NCI-H345 (cell line): ENCODE measurements around the gene TOP3A.
"Not testable (repeated sequence)": the region's sequence is repeated elsewhere in the genome, so short reads cannot be mapped to it uniquely, and the experiment has no call there.

Source experiments
- DNase-seq: peaks from one replicate; lab custom pipeline; 2025; lab: John Stamatoyannopoulos, UW

Gene TOP3A

GRCh38 chr17:18314731-18315561, at the start of gene TOP3A, which contains the start of gene SMCR8:
Gene TOP3A (minus strand): TSS chr17:18314994. CDS start chr17:18314778, 216 bp downstream.
Gene SMCR8 (plus strand): TSS chr17:18315293. CDS start chr17:18315790, 497 bp downstream.
- peak; percentile 91 for DNase-seq

GRCh38 chr17:18364166-18364565, 49.4 kb upstream of the TOP3A start:
- DNase-seq: no peak

- peak; percentile 93 for DNase-seq
Measured at GRCh38 chr17:18363101-18364049, 48.6 kb upstream of the TOP3A start, which contains the start of gene SHMT1. Gene SHMT1 (minus strand): TSS chr17:18363550. CDS start chr17:18355981, 7,569 bp downstream.

GRCh38 chr17:18362698-18363100, 47.9 kb upstream of the TOP3A start:
- DNase-seq: no peak

- DNase-seq: no peak
Measured at GRCh38 chr17:18361837-18362697, 47.3 kb upstream of the TOP3A start.

- no peak for DNase-seq
Measured at GRCh38 chr17:18360518-18360917, 45.7 kb upstream of the TOP3A start.

GRCh38 chr17:18356624-18357023, 41.8 kb upstream of the TOP3A start:
- DNase-seq: no peak

- DNase-seq: no peak
Measured at GRCh38 chr17:18353541-18353940, 38.7 kb upstream of the TOP3A start.

GRCh38 chr17:18344021-18344420, 29.2 kb upstream of the TOP3A start:
- DNase-seq: no peak

- DNase-seq: no peak
Measured at GRCh38 chr17:18339933-18340332, 25.1 kb upstream of the TOP3A start.

- DNase-seq: not testable (repeated sequence)
Measured at GRCh38 chr17:18338158-18338557, 23.4 kb upstream of the TOP3A start.

- no peak for DNase-seq
Measured at GRCh38 chr17:18332909-18333489, 18.2 kb upstream of the TOP3A start.

- DNase-seq: no peak
Measured at GRCh38 chr17:18331879-18332278, 17.1 kb upstream of the TOP3A start.

- DNase-seq: no peak
Measured at GRCh38 chr17:18328643-18329204, 13.9 kb upstream of the TOP3A start.

GRCh38 chr17:18327556-18327955, 12.8 kb upstream of the TOP3A start:
- no peak for DNase-seq

GRCh38 chr17:18327093-18327492, 12.3 kb upstream of the TOP3A start:
- DNase-seq: no peak

GRCh38 chr17:18326572-18326971, 11.8 kb upstream of the TOP3A start:
- no peak for DNase-seq

- DNase-seq: no peak
Measured at GRCh38 chr17:18326039-18326438, 11.2 kb upstream of the TOP3A start.

- no peak for DNase-seq
Measured at GRCh38 chr17:18324140-18325050, 9.6 kb upstream of the TOP3A start.
